ENCODE results near the gene FADS6.

FADS6 gene

DNA sequence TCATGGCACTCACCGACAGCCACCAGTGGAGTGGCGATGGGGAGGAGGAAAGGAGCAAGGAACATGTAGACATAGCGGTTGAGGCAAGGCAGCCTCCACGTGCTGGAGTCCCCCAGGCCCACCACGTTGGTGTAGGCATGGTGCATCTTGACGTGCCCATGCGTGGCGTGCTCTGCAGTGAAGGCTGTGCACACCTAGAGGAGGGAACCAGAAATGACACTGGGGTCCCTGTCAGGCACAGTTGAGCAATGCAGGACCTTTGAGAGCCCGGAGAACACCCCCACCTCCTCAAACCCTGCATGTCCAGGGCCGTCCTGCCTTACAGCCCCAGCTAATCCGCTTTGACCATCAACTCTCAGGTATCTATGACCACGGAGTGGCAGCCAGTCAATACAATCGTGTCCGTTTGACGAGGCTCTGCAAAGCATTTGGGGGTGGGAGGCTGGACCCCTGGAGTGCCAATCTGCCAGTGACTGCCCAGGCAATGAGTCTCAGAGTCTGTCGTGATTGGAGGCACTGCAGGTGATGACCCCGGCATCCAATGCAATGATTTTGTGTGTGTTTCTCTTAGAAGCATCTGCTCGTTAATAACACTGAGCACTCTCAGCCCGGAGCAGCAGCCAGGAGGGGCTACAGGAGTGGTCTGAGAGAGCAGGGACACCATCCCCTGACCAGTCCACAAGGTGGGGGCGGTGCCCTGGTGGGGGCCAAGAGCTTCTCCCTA lies 10.8 kb downstream of the FADS6 start:
- TF ChIP-seq, protein P1, sequence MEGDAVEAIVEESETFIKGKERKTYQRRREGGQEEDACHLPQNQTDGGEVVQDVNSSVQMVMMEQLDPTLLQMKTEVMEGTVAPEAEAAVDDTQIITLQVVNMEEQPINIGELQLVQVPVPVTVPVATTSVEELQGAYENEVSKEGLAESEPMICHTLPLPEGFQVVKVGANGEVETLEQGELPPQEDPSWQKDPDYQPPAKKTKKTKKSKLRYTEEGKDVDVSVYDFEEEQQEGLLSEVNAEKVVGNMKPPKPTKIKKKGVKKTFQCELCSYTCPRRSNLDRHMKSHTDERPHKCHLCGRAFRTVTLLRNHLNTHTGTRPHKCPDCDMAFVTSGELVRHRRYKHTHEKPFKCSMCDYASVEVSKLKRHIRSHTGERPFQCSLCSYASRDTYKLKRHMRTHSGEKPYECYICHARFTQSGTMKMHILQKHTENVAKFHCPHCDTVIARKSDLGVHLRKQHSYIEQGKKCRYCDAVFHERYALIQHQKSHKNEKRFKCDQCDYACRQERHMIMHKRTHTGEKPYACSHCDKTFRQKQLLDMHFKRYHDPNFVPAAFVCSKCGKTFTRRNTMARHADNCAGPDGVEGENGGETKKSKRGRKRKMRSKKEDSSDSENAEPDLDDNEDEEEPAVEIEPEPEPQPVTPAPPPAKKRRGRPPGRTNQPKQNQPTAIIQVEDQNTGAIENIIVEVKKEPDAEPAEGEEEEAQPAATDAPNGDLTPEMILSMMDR (IDR thresholded peaks at IDR 0.05; ENCODE audit: control insufficient read depth, extremely low read depth, insufficient read depth), result no peak
- no peak for DNase-seq (ENCODE audit: low read depth)
- no peak overlapping the region for H3K4me3 ChIP-seq (ENCODE audit: low read depth, low read length)

DNA sequence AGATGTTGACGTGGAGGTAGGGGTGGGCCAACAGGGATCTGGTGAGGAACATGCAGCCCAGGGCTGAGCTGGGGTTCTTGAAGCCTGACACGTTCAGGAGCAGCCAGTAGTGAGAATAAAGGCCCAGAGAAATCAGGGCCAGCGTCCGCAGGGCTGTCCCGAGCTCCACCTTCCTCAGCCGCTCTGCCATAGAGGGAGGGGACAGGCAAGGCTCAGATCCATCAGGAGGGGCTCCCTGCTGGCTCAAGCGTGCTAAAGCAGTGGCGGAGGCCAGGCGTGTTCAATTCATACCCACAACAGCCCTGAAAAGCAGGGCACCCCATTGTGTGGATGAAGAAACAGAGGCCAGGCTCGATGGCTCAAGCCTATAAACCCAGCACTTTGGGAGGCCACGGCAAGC lies 12.4 kb downstream of the FADS6 start:
- TF ChIP-seq, protein P1 (IDR thresholded peaks at IDR 0.05; ENCODE audit: control insufficient read depth, extremely low read depth, insufficient read depth), result no peak
- no peak for DNase-seq (ENCODE audit: low read depth)
- H3K4me3 ChIP-seq (ENCODE audit: low read depth, low read length), result no peak overlapping the region

DNA sequence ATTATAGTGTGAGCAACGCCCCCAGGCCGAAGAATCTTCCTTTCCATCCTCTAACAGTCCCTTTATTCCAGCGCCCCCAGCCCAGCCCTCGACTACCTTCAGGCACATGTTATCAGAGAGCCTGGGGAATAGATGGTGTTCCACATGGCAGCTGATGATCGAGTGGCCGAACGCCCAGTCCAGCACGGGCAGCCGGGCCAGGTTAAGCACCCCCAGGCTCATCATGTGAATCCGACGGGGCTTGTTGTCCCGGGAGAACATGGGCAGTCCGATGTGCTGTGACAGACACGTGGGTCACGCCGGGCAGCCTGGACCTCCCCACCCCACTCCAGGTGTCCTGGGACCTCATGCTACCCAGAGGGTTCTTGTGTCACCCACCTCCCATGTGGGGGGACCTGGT lies 14.1 kb downstream of the FADS6 start:
- H3K4me3 ChIP-seq (ENCODE audit: low read depth, low read length), result no peak overlapping the region
- TF ChIP-seq, protein P1 (IDR thresholded peaks at IDR 0.05; ENCODE audit: control insufficient read depth, extremely low read depth, insufficient read depth), result no peak
- no peak for DNase-seq (ENCODE audit: low read depth)

DNA sequence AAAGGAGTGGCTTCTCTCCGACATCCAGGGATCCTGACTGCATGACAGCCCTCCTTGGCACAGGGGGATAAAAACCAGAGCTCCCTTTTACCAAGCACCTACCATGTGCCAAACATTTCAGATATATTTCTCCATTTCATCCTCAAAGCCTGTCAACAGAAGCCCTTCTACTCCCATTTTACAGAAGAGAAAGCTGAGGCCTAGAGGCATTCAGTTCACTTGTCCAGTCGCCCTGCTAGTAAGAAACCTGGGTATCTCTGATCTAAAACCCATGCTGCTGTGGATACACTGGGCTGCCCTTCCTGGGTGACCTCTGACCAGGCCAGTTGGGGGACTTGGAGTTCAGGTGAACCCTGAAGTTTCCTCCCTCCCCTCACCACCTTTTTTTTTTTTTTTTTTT lies 14.8 kb downstream of the FADS6 start:
- DNase-seq (ENCODE audit: low read depth), result no peak
- TF ChIP-seq, protein P1 (IDR thresholded peaks at IDR 0.05; ENCODE audit: control insufficient read depth, extremely low read depth, insufficient read depth), result no peak
- no peak overlapping the region for H3K4me3 ChIP-seq (ENCODE audit: low read depth, low read length)

DNA sequence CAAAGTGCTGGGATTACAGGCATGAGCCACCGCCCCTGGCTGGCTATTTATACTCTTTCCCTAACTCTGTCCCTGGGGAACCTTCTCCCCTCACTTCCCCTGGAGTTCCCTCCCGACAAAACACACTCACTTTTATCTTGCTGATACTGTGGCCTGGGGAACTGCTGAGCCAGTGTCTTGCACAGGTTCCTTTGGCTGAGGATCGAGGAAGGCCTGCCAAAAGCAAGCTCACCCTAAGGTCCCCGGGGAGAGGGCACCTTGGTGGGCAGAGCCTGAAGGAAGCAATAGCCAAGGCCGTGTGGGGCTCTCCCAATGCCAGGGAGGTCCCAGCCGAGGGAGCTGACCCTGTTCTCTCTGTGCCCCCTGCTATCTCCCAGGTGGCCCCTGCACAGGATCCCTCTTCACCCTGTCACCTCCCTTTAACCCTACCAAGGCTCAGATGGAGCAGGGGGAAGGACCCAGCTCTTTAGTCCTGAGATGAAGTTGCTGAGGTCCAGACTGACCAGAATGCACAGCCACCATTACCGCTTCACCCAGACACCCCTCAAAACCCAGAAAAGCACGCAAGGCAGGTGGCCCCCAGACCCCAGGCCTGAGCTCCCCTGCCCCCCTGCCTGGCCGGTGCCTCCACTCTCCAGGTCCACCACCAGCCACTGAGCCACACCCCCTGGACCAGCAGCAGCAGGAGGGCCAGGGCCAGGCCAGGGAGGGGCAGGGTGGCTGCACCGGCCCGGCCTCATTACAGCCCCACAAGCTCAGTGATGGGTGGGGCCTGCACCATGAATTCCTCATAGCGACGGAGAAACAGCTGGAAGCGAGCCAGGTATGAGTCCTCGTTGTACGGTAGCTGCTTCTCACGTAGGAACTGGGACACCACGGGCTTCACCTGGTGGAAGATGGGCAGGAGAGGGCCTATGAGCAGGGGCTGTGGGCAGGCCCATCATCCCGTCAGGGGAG lies 15.6 kb downstream of the FADS6 start:
- DNase-seq (ENCODE audit: low read depth), result no peak
- no peak overlapping the region for H3K4me3 ChIP-seq (ENCODE audit: low read depth, low read length)
- TF ChIP-seq, protein P1 (IDR thresholded peaks at IDR 0.05; ENCODE audit: control insufficient read depth, extremely low read depth, insufficient read depth), result no peak

DNA sequence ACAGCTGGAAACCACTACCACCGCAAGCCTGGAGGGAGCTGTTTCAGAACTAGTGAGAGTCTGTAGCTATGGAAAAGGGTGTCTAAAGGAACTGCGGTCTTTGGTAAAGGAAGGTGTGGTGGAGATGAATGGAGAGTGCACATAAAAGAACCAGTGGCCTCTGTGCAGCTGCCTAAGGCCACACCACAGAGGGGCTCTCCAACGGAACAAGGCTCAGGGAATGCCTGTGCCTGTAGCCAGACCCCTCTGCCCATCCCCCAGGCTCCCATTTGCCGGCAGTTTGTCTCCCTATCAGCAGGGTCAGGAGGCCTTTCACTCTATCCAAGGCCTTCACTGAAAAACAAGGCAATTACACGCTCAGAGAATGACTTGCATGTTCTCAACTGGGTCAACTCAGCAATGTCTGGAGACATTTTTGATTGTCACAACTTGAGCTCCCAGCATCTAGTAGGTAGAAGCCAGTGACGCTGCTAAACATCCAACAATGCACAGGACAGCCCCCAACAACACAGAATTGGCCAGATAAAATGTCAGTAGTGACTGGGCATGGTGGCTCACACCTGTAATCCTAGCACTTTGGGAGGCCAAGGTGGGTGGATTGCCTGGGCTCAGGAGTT lies 17.3 kb downstream of the FADS6 start:
- TF ChIP-seq, protein P1 (IDR thresholded peaks at IDR 0.05; ENCODE audit: control insufficient read depth, extremely low read depth, insufficient read depth), result no peak
- no peak overlapping the region for H3K4me3 ChIP-seq (ENCODE audit: low read depth, low read length)
- DNase-seq (ENCODE audit: low read depth), result no peak
